D341Med (cell line): Measurements from ENCODE around the gene WNT1.

ENCODE experiments used
- DNase-seq: peaks from one replicate; pipeline ENCODE4 v3.0.0; 2012; ENCODE audit warnings: low spot score

WNT1 gene

GRCh38 chr12:49000346-49000745 lies 22.2 kb downstream of the WNT1 start:
- no peak for DNase-seq

- DNase-seq = no peak
Observed at GRCh38 chr12:49008943-49009342, 30.8 kb downstream of the WNT1 start.

- DNase-seq = no peak
Observed at GRCh38 chr12:49010092-49010668, 32.1 kb downstream of the WNT1 start.

GRCh38 chr12:49012739-49013138 lies 34.6 kb downstream of the WNT1 start:
- DNase-seq = no peak

GRCh38 chr12:49013428-49013827 lies 35.3 kb downstream of the WNT1 start:
- no peak for DNase-seq

- DNase-seq = no peak
Observed at GRCh38 chr12:49014547-49014946, 36.4 kb downstream of the WNT1 start.

GRCh38 chr12:49015196-49015595 lies 37.1 kb downstream of the WNT1 start:
- DNase-seq = no peak

GRCh38 chr12:49017891-49018260 lies 39.8 kb downstream of the WNT1 start:
- peak; percentile 50 for DNase-seq

GRCh38 chr12:49018261-49019119 lies 40.4 kb downstream of the WNT1 start, which contains the start of gene PRKAG1:
PRKAG1 (minus strand) TSS chr12:49018776; CDS start chr12:49018740, 36 bp downstream.
- DNase-seq = peak; percentile 98

GRCh38 chr12:49019120-49019430 lies 41.0 kb downstream of the WNT1 start:
- DNase-seq = no peak

GRCh38 chr12:49019443-49020324 lies 41.6 kb downstream of the WNT1 start:
- DNase-seq = peak; percentile 76

GRCh38 chr12:49020441-49020840 lies 42.3 kb downstream of the WNT1 start:
- peak; percentile 41 for DNase-seq

GRCh38 chr12:49021292-49021915 lies 43.3 kb downstream of the WNT1 start:
- peak; percentile 28 for DNase-seq

- DNase-seq = peak; percentile 29
Observed at GRCh38 chr12:49022558-49023178, 44.5 kb downstream of the WNT1 start.

- DNase-seq = no peak
Observed at GRCh38 chr12:49023812-49024211, 45.7 kb downstream of the WNT1 start.

GRCh38 chr12:49024543-49024942 lies 46.4 kb downstream of the WNT1 start:
- DNase-seq = no peak

GRCh38 chr12:49025463-49025862 lies 47.3 kb downstream of the WNT1 start:
- no peak for DNase-seq

GRCh38 chr12:49026101-49026500 lies 48.0 kb downstream of the WNT1 start:
- DNase-seq = no peak

GRCh38 chr12:49026678-49027480 lies 48.8 kb downstream of the WNT1 start:
- DNase-seq = peak; percentile 26

GRCh38 chr12:49027846-49028555 lies 49.9 kb downstream of the WNT1 start:
- DNase-seq = no peak
